SK-N-MC (cell line): Measurements from ENCODE around the gene PLRG1.

Experiments used
- DNase-seq: peaks from one replicate; pipeline ENCODE4 v3.0.0-alpha.2; 2011; ENCODE audit warnings: low read depth, low spot score
- H3K27ac ChIP-seq: fragments of 200-600 bp; sonication (generic); 2 replicates; pipeline ENCODE4 v1.5.1; 2016; ENCODE audit warnings: mixed run types
- H3K36me3 ChIP-seq: fragments of 200-600 bp; sonication (generic); 2 replicates; pipeline ENCODE4 v1.6.1; 2017; ENCODE audit warnings: antibody characterized with exemption, low read length, mixed read lengths; ENCODE audit not compliant: insufficient read depth
- H3K4me3 ChIP-seq: fragments of 200-600 bp; sonication (generic); 2 replicates; pipeline ENCODE4 v1.5.1; 2016
- H3K9ac ChIP-seq: fragments of 200-600 bp; sonication (generic); 2 replicates; pipeline ENCODE4 v1.8.0; 2017; ENCODE audit warnings: mixed run types, mixed read lengths; ENCODE audit not compliant: insufficient read length
- H3K9me3 ChIP-seq: fragments of 200-600 bp; sonication (generic); 2 replicates; pipeline ENCODE4 v1.6.1; 2017; ENCODE audit warnings: low read depth, mild to moderate bottlenecking, antibody characterized with exemption, low read length, moderate library complexity, mixed read lengths
- EZH2 ChIP-seq: fragments of 200-600 bp; sonication (generic); IDR thresholded peaks from one replicate; pipeline ENCODE4 v1.6.1; 2017; ENCODE audit warnings: antibody characterized with exemption
- FOXP2 ChIP-seq: optimal IDR thresholded peaks from 2 replicates; pipeline ENCODE3; 2011; ENCODE audit warnings: mild to moderate bottlenecking, moderate library complexity; ENCODE audit not compliant: insufficient read depth; ENCODE audit errors: extremely low read length, control extremely low read depth
- POLR2AphosphoS5 ChIP-seq: IDR thresholded peaks from 2 replicates; pipeline ENCODE4 v1.6.1; 2012; ENCODE audit warnings: mild to moderate bottlenecking, low read depth, low read length, borderline replicate concordance

PLRG1 gene

DNA sequence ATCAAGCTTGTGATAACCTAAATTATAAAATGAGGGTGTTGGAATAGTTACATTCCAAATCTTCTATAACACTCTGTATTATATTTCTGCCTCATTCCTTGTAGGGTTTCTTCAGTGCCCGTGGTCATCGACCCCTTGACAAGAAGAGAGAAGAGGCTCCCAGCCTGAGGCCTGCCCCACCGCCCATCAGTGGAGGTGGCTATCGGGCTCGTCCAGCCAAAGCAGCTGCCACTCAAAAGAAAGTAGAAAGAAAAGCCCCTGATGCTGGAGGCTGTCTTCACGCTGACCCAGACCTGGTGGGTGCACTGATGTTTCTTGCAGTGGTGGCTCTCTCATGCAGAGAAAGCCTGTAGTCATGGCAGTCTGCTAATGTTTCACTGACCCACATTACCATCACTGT is 15.5 kb upstream of the PLRG1 start:
- no peak overlapping the region for H3K27ac ChIP-seq
- no peak overlapping the region for H3K9ac ChIP-seq
- H3K36me3 ChIP-seq, result no peaks in the 10 kb centered on the region
- no peaks in the 10 kb centered on the region for H3K9me3 ChIP-seq
- no peak for DNase-seq
- H3K4me3 ChIP-seq, result no peak overlapping the region
- TF ChIP-seq EZH2, result no peak
- no peak for TF ChIP-seq FOXP2
- no peak for TF ChIP-seq POLR2AphosphoS5

DNA sequence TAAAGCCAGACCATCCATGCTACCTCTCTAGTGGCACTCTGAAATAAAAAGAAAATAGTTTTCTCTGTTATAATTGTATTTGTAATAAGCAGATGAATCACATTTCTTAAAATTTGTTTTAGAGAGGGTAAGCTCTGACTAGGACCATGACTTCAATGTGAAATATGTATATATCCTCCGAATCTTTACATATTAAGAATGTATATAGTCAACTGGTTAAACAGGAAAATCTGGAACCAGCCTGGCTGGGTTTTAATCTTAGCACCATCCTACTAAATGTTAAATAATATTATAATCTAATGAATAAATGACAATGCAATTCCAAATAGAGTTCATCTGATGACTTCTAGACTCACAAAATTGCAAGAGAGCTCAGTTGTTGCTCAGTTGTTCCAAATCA is 14.1 kb upstream of the PLRG1 start:
- H3K36me3 ChIP-seq, result no peaks in the 10 kb centered on the region
- H3K4me3 ChIP-seq, result no peak overlapping the region
- TF ChIP-seq FOXP2 (no peak), EZH2 (no peak), POLR2AphosphoS5 (no peak)
- DNase-seq, result no peak
- H3K9ac ChIP-seq, result no peak overlapping the region
- no peak overlapping the region for H3K27ac ChIP-seq
- no peaks in the 10 kb centered on the region for H3K9me3 ChIP-seq

DNA sequence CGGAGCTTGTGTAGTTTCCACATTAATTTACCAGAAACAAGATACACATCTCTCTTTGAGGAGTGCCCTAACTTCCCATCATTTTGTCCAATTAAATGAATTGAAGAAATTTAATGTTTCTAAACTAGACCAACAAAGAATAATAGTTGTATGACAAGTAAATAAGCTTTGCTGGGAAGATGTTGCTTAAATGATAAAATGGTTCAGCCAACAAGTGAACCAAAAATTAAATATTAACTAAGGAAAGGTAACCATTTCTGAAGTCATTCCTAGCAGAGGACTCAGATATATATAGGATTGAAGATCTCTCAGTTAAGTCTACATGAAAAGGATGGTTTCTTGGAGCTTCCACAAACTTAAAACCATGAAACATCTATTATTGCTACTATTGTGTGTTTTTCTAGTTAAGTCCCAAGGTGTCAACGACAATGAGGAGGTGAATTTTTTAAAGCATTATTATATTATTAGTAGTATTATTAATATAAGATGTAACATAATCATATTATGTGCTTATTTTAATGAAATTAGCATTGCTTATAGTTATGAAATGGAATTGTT is 12.6 kb upstream of the PLRG1 start, which contains the start of gene FGB:
Gene FGB, plus strand, starts transcription at position 315 of the 558 bp plus-strand sequence. Its CDS starts 8 bp downstream, at position 323.
- Histone ChIP-seq H3K36me3 (no peaks in the 10 kb centered on the region), H3K9ac (no peak within 1 kb of the TSS), H3K27ac (no peak within 1 kb of the TSS), H3K9me3 (no peaks in the 10 kb centered on the region), H3K4me3 (no peak within 1 kb of the TSS)
- no peak for TF ChIP-seq EZH2
- TF ChIP-seq FOXP2, result no peak
- no peak for TF ChIP-seq POLR2AphosphoS5
- DNase-seq, result no peak

DNA sequence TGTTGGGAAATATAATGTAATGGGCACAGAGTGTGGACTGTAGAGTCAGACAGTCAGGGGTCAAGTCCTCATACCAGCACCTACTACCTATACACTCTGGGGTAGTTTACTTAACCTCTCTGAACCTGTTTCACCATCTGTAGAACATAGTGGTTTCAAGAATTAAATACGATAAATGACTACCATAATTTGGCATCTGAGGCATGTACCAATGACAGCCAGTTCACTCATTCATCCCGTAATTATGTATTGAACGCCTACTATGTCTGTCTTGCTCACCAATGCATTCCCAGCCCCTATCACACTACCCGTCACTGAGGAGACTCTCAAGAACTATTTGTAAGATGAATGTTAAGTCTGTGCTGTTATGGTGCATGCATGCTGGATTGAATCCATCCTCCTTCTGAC is 10.6 kb upstream of the PLRG1 start:
- no peak for DNase-seq
- no peak overlapping the region for H3K9ac ChIP-seq
- H3K27ac ChIP-seq, result no peak overlapping the region
- TF ChIP-seq EZH2, result no peak
- TF ChIP-seq POLR2AphosphoS5, result no peak
- TF ChIP-seq FOXP2, result no peak
- no peak overlapping the region for H3K4me3 ChIP-seq
- no peaks in the 10 kb centered on the region for H3K36me3 ChIP-seq
- H3K9me3 ChIP-seq, result no peaks in the 10 kb centered on the region

DNA sequence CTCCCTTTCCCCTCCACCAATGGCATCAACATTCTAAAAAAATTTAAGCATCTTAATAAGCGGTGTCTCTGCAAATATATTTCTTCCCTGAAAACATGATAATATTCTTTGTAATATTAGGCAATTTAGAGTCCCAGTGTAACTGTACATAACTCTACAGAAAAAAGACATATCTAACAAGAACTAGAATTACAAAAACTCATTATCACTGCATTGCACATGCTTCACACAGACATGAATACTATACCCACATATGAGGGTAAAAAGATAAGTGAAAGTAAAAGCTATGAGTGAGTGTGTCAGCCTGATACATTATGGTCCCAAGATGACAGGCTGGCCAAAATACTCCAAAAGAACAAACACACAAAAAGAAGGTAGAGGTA is 10.2 kb upstream of the PLRG1 start:
- DNase-seq, result no peak
- Histone ChIP-seq H3K9ac (no peak overlapping the region), H3K36me3 (no peaks in the 10 kb centered on the region), H3K9me3 (no peaks in the 10 kb centered on the region), H3K27ac (no peak overlapping the region), H3K4me3 (no peak overlapping the region)
- no peak for TF ChIP-seq FOXP2
- TF ChIP-seq EZH2, result no peak
- no peak for TF ChIP-seq POLR2AphosphoS5

DNA sequence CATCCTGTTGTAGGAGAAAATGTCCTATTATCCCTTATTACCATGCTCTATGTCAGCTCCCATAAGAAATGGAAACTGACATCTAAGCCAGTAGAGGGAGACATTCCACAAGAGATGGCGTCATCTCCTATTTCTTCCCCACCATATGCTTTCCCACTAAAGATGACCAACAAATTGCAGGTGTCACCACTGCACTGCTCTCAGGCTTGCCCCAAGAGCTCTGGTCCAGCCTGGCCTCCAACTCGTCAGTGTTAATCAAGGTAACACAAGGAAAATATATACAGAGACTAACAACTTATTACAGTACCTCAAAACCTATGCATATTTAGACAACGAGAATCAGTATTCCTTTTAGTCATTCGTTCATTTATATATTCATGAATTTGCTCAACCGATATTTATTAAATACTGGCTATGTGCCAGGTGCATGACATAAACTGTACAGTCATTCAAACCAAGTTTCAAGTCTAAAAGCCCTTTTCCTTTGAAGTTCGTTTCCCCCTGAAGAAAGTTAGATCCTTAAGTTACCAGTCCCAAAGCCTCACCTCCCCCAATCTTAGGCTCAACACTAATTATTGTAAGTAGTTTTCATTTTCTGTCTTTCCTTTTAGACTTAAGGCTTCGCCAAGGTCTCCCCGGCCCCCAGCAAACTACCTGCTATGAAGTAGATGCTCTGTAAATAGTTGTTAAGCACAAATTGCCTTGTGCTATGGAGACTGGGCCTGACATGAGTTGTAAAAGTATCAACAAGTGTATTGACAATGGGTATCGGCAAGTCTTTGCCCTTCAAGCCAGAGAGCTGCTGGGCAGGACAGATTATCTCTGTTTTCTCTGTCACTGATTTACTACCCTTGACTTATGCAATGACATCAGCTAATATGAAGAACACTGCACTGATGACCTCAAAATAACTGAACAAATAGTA is 9.6 kb upstream of the PLRG1 start:
- no peak for DNase-seq
- H3K36me3 ChIP-seq, result no peaks in the 10 kb centered on the region
- H3K4me3 ChIP-seq, result no peak overlapping the region
- H3K9ac ChIP-seq, result no peak overlapping the region
- no peaks in the 10 kb centered on the region for H3K9me3 ChIP-seq
- TF ChIP-seq EZH2 (no peak), FOXP2 (no peak), POLR2AphosphoS5 (no peak)
- H3K27ac ChIP-seq, result no peak overlapping the region

DNA sequence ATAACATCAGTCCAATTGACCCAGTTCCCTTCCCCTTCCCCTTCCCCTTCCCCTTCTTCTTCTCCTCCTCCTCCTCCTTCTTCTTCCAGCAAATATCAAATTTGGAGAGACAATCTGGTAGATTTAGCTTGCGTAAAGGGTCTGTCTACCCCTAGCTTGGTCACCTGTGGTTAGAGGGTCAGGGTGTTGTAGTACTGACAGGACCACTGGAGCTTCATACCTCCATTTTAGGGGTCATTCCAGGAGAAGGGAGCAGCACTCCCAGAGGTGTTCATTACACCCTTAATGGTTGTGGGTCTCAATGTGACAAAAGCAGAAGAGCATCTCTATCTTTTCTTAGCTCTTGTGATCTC is 8.9 kb upstream of the PLRG1 start:
- TF ChIP-seq POLR2AphosphoS5 (no peak), FOXP2 (no peak), EZH2 (no peak)
- no peaks in the 10 kb centered on the region for H3K36me3 ChIP-seq
- no peak for DNase-seq
- no peak overlapping the region for H3K9ac ChIP-seq
- no peak overlapping the region for H3K4me3 ChIP-seq
- no peaks in the 10 kb centered on the region for H3K9me3 ChIP-seq
- no peak overlapping the region for H3K27ac ChIP-seq

DNA sequence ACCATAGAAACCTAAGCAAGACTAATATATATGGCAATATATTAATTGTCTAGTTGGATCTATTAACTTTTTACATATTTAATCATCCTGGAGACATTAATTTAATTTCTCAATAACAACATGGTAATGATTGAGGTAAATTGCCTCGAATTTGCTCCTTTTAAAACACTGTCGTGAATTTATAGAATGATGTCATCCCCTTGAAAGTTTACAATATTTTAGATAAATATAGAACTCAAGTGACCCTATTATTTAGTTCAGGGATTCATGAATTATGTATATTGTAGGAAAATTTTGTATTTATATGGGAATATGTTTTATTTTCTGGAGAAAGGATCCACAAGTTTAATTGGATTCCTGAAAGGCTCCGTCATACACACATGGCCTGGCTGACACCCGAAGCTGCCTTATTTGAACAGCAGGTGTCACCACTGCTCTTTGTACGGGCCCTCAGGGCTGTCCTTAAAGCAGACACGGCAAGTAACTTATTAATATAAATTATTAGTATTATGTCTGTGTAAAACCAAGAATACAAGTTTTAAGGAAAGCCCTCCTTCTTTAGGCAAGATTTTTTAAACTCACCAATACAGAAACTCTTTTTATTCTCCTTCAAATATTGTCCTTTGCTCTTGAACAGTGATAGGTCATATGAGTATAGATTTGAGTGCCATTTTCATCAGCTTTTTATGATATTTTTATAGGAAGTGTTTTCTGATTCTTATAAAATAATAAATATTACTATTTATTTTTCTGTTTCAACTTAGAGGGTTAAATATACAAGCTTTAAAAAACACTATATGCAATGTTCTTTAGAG is 1.9 kb upstream of the PLRG1 start:
- DNase-seq, result peak; percentile 55
- Histone ChIP-seq H3K9ac (peak overlapping the region; percentile 49), H3K27ac (no peak overlapping the region), H3K4me3 (no peak overlapping the region), H3K36me3 (peaks cover 9% of the 10 kb centered on the region), H3K9me3 (no peaks in the 10 kb centered on the region)
- TF ChIP-seq FOXP2, result no peak
- TF ChIP-seq POLR2AphosphoS5, result no peak
- no peak for TF ChIP-seq EZH2
